GM21786 (cell line): ENCODE measurements around the gene IL11.

Source experiments
- ATAC-seq: cut with Tn5 transposase; IDR thresholded peaks from one replicate; pipeline ENCODE4 v1.9.1; 2021; ENCODE audit not compliant: unreplicated experiment

Gene IL11

DNA sequence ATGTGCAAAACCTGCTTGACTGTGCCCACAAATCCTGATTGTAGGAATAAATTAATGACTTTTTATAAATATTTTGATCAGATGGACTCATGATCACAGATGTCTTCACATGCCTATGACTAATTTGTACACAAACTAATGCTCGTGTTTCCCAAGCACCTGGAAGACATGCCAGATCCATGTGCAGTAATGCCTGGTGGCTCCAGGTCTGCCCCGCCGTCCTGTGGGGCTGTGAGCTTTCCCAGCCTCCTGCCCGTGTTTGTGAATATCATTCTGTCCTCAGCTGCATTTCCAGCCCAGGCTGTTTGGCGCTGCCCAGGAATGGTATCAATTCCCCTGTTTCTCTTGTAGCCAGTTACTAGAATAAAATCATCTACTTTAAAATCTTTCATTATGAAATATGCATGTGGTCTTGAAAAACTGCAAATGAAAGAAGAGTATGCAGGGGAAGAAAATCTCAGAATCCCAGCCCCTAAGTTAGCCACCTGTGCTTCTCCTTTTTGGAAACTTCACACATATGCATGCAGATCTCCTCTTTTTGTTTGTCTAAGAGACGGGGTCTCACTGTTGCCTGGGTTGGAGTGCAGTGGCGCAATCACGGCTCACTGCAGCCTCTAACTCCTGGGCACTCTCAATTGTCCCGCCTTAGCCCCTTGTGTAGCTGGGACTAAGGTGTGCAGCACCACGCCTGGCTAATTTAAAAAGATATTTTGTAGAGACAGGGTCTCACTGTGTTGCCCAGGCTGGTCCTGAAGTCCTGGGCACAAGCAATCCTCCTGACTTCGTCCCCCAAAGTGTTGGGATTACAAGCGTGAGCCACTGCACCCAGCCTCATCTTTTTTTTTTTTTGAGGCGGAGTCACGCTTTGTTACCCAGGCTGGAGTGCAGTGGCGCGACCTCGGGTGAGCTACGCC, 21.7 kb upstream of the IL11 start:
- ATAC-seq: no peak

DNA sequence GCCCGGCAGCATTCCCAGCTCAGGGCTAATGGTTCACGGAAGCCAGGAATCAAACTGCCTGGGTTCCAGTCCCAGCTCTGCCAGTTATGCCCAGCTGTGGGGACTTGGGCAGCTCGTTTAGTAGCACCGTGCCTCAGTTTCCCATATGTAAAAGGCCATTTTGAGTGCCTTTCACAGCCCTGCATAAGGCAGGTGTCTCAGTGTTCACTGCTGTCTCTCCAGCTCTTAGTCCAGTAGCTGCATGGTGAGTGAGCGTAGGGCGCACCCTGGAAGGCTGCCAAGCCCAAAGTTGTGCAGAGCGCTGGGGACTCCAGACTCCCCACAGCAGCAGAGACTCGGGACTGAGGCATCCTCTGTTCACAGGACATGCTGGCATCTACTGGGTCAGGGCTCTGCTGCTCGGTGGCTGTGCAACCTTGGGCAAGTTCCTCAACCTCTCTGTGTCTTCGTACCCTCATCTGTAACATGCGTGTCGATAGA, 21.0 kb upstream of the IL11 start:
- no peak for ATAC-seq

DNA sequence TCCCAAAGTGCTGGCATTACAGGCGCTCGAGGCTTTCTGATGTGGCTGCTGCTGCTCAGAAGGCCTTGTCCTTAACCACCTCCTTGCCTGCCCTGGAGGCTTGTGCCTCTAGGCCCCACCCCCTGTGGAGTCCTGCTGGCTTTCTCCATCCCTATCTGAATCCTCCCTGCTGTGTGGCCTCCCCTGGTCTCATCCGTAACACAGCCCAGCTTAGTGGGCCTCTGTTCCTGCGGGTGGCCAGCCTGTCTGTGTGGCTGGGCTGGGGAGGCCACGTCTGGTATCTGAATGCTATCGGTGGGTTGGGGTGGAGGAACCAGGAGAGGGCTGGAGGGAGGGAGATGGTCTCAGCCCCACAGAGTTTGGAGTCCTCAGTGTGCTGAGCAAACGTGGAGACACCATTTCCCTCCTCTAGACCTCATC, 20.2 kb upstream of the IL11 start:
- no peak for ATAC-seq

DNA sequence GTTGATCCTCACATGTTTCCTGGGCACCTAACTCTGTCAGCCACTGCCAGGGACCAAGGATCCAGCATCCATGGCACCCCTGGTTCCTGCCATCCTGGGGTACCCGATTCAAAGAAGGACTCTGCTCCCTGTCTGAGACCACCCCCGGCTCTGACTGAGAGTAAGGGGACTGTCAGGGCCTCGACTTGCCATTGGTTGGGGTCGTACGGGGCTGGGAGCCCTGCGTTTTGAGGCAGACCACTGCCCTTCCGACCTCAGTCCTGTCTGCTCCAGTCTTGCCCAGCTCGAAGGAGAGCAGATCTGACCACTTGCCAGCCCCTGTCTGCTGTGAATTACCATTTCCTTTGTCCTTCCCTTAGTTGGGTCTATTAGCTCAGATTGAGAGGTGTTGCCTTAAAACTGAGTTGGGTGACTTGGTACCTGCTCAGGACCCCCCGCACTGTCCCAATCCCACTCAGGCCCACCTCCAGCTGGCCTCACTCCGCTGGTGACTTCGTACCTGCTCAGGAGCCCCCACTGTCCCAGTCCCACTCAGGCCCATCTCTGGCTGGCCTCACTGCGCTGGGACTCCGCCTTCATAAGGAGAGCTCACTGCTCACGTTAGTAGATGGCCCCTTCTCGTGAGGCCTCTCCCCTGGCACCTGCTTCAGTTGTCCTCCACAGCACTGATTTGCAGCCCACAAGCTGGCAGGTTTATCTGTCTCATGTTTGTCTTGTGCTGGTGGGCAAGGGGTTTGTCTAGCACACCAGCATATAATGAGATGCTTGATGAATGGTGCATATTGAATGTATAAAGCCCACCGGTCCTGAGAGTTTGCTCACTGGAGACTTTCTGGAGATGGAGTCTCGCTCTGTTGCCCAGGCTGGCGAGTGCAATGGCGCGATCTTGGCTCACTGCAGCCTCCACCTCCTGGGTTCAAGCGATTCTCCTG, 19.4 kb upstream of the IL11 start:
- ATAC-seq: no peak

- no peak for ATAC-seq
These were observed 17.7 kb upstream of the IL11 start for GRCh38 chr19:55387736-55388497.

GRCh38 chr19:55386493-55386971, 16.3 kb upstream of the IL11 start:
- no peak for ATAC-seq

DNA sequence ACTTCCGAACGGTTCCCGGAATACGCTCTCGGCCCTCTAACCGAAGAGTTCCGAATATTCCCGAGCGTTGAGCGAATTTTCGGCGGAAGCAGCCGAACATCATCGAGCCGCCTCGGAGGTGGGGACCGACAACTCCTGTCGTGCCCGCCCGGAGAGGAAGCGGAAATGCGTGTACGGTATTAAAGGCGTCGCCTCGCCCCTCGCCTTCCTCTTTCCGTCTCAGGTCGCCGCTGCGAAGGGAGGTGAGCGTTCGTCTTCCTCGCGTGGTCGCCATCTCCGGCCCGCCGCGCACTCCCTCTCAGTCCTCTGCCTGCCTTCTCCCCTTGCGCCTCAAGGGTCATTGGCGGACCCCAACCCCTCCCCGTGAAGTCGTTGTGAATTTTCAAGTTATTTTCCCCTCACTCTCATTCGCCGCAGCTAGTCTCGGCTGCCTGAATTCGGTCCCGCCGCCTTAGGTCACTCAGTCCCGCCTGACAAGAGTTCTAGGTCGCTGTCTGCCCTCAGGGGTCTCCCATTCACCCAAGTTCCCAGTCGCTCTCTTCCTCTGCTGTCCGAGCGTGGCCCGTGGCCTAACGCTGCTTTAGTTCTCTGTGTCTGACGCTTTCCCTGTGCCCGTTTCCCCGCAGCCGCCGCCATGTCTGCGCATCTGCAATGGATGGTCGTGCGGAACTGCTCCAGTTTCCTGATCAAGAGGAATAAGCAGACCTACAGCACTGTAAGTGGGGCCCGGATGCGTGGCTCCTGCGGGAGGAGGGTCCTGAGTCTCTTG, 15.6 kb upstream of the IL11 start, which contains the start of gene RPL28:
RPL28 (plus strand) TSS at position 209 of the 769 bp plus-strand sequence; CDS start at position 635, 426 bp downstream.
- ATAC-seq: peak; percentile 61

DNA sequence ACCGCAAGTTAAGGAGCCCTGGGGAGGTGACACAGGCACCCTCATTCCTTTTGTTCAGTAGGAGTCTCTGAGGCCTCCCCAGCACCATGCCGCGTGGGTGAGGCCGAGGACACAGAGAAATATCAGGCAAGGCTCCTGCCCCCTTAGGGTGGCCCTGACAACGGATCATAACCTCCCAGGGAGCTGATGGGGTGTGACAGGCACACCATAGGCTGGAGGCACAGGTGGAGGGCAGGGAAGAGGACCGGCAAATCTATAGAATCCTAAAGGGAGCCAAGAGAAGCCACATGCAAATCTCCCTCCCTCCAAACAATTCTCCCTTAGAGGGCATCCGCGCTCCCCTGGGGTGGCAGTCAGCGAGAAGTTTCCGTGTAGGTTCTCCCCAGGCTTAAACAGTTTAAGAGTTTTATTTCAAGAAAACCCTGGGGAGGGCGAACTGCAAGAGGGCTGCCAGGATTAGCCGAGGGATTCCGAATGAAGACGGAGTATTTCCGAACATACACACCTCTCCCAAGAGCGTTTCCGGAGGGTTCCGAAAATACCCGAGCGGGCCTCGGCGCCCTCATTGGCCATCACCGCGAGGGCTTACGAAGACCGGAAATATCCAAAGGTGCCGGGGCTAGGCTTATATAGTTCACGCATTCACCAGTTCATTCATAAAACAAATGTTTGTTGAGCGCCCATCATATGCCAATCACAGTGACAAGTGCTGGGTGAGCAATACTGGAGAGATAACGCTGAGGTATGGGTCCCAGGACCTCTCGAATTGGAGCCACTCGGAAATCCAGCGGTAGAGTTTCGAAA, 14.9 kb upstream of the IL11 start:
- peak; percentile 56 for ATAC-seq

GRCh38 chr19:55384131-55384919, 14.1 kb upstream of the IL11 start, which contains the start of gene TMEM238:
TSS of gene TMEM238 (minus strand) at chr19:55384292. CDS start at chr19:55384259, 33 bp downstream.
- ATAC-seq: no peak

DNA sequence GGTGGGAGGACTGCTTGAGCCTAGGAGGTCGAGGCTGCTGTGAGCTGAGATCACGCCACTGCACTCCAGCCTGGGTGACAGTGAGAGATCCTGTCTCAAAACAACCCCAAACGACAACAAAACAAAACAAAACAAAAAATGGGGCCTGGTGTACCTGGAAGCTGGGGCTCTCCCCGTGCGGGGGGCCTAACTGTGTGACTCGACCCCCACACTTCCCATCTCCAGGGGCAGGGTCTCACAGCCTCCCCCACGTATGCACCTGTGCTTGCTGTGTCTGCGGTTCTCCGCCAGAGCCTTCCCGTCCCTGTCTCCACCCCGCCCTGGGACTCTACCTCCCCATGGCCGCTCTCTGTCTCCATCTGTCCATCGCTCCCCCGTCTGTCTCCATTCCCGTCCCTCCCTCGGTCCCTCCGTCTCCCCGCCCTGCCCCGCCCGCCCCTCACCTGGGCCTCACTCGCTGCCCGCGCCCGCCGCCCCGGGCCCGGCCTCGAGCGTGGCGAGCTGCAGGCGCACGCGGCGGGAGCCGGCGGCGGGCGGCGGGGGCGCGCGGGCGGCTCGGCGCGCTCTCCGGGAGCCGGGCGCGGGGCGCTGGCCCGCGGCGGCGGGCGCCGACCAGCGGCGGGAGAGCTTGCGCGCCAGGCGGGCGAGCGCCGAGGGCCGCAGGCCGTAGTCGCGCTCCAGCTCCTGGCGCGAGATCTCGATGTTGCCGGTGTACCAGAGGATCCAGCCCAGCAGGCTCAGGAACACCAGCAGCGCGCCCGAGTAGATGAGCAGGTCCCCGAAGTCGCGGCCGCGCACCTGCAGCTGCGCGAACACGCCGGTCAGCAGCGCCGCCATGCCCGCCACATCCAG, 13.2 kb upstream of the IL11 start:
- no peak for ATAC-seq

DNA sequence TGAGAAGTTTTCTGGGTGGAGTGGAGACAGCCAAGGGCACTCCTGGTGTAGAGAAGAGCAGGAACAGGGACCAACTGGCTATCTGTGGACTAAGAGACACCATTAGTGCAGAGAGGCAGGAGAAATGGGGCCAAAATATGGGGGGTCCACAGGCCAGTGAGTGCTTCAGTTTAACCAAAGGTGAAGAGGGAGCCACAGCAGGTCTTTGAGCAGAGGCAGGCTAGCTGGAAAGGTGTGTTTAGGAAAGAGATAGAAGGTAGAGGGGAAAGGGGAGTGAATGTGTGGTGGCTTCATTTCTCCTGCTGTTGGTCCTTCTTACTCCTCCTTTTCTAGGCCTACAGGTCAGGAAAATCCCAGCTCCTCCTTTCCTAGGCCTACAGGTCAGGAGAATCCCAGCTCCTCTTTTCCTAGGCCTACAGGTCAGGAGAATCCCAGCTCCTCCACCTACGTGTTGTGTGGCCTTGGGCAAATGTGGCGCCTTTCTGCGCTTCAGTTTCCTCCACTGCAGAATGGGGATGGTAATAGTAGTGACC, 12.3 kb upstream of the IL11 start:
- no peak for ATAC-seq

- ATAC-seq: no peak
These were observed 11.8 kb upstream of the IL11 start for GRCh38 chr19:55382013-55382412.

DNA sequence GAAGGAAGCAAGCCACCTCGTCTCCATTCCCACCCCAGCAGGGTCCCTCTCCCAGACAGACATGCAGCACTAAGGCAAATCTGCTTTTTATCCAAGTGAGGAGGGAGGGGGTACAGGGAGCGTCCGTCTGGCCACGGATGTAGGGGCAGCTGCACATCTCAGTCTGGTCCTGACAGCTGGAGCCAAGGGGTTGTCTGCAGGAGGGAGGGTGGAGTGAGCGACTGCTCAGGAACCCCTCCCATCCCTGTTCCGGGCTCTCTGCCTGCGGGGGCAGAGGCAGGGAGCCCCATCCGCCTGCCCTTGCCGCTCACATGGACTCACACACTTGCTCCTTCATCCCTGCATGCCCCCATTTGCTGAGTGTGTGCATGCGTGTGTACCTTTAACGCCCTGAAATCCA, 8.9 kb upstream of the IL11 start:
- no peak for ATAC-seq

DNA sequence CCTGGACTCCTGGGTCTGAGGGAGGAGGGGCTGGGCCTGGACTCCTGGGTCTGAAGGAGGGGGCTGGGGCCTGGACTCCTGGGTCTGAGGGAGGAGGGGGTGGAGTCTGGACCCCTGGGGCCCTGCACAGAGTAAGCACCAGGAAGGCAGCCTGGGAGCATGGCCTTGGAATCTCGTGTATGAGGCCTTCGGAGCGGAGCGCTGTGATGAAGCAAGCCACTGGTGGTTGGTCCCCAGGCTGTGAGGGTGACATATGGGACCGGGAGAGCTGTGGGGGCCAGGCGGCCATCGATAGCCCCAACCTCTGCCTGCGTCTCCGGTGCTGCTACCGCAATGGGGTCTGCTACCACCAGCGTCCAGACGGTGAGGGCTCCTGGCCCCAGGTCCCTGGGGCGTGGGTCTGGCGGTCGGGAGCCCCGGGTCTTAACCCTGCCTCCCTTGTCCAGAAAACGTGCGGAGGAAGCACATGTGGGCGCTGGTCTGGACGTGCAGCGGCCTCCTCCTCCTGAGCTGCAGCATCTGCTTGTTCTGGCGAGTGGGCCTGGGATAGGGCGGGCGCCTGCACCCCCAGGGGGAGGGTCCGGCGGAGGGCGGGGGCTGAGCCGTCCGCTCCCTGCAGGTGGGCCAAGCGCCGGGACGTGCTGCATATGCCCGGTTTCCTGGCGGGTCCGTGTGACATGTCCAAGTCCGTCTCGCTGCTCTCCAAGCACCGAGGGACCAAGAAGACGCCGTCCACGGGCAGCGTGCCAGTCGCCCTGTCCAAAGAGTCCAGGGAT, 7.3 kb upstream of the IL11 start:
- no peak for ATAC-seq

GRCh38 chr19:55376241-55376933, 6.1 kb upstream of the IL11 start, which contains the start of gene TMEM190:
TSS of gene TMEM190 (plus strand) at chr19:55376826. CDS start at chr19:55376854, 28 bp downstream.
- no peak for ATAC-seq
